ENCODE measurements around the gene DNPH1.
A peak's percentile ranks its signal among the peaks of the same experiment; 100 is the strongest.

Gene DNPH1

DNA sequence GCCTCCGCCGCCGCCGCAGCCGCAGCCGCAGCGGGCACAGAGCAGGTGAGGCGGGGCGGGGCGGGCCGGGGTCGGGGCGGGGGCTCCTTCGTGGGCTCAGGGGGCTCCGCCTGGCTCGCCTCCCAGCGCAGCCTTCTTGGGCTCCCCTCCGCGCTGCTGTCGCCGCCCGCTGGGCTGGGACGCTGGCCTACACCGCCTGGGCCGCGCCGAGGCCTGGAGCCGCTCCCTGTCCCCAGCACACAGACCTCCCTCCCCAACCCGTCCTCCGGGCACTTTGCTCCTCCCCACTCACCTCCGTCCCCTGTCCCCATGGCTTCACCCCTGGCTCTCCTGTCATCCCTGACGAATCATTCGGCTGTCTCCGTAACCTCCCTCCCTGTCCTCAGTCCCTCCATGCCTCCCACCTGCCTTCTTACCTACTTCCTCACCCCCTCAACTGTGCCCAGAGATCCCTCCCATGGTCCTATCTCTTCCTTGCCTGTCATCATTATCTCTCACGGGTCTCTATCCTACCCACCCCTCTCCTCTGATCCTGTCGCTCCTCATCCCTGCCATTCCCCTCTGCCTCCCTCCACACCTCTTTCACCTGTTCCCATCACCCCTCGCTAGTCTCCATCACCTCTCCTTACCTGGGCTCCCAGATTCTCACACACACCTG lies 14.5 kb upstream of the DNPH1 start:
- no peak for DNase-seq

DNA sequence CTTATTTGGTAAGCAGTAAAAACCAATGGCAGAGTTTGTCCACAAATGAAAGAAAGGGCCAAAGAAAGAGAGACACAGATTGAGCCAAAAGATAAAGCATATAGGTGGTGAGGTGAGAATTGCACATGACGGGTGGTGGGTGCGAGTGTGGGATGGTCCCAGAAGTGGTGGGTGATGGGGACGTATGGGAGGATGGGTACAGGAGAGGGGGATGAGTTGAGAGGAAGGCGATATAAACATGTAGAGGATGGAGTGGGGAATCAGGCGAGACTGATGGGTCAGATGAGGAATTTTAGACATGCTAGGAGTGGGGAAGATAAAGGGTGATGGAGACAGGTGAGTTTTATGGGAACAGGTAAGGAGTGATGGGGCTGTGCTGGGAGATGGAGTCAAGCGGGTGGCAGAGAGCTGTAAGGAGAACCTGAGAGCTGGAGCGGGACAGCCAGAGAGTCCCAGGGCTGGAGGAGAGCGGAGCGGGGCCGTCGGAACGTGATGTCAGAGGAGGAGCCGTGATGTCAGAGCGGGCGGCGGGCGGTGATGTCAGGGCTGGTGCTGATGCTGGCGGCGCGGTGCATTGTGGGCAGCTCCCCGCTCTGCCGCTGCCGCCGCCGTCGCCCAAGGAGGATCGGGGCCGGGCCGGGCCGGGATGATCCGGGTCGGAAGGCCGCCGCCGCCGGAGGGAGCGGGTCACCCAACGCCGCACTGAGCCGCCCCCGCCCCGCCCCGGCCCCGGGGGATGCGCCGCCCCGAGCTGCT lies 13.8 kb upstream of the DNPH1 start, which contains the start of gene TTBK1:
Gene TTBK1 (plus strand): TSS at position 574 of the 756 bp plus-strand sequence. CDS start 3,180 bp downstream, outside the sequence.
- DNase-seq = peak; percentile 21

DNA sequence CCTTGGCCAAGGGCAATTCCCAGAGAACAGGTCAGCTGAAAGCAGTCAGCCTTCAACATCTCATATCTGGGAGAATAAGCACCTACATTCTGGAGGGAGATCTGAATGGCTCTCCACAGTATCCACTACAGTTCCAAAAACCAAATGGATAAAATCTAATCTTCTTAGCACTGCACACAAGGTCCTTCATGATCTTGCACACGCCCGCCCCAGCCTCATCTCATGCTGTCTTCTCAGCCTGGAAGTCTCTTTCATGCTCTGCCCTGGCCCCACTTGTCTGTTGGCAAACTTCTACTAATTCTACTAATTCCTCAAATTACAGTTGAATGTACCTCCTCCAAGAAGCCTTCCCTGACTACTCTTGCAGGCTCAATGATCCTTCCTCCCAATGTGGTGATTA lies 12.2 kb upstream of the DNPH1 start:
- no peak for DNase-seq

DNA sequence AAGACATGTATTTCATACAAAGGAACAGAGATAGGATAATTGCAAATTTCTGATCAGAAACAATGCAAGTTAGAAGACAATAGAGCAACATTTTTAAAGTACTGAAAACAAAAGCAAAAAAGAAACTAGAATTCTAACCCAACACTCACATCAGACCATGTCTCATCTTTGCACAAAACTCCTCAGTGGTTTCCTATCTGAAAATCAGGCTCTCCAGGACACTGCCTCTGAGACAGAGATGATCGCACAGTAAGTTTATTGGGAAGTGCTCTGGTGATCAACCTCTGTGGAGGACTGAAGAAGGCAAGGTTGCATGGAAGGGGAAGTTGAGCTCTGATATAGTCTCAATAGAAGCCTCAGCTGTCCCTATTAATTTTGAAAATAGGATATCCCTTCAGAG lies 11.7 kb upstream of the DNPH1 start:
- DNase-seq = no peak

DNA sequence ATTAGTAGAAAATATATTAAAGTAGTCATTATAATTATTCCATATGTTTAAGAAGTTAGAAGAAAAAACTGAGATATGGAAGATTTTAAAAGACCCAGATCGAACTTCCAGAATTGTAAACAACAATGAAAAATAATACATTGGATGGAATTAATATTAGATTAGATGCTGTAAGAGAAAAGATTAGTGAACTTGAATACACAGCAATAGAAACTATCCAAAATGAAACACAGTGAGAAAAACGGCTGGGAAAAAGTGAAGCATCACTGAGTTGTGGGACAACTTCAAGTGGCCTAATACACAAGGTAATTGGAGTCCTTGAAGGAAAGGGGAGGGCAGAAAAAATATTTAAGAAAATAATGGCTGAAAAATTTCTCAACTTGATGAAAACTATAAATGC lies 9.8 kb upstream of the DNPH1 start:
- DNase-seq = no peak

DNA sequence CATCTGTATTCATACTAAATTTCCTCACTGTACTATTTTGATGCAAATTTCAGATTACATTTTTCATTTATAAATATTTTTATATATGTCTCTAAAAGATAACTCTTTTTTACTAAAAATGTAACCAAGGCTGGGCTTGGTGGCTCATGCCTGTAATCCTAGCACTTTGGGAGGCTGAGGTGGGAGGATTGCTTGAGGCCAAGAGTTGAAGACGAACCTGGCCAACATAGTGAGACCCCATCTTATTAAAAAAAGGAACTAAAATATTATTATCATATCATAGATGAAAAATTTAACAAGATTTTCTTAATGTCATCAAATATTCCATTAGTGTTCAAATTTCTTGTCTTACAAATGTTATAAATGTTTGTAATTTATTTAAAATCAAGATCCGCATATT lies 6.6 kb upstream of the DNPH1 start:
- no peak for DNase-seq

DNA sequence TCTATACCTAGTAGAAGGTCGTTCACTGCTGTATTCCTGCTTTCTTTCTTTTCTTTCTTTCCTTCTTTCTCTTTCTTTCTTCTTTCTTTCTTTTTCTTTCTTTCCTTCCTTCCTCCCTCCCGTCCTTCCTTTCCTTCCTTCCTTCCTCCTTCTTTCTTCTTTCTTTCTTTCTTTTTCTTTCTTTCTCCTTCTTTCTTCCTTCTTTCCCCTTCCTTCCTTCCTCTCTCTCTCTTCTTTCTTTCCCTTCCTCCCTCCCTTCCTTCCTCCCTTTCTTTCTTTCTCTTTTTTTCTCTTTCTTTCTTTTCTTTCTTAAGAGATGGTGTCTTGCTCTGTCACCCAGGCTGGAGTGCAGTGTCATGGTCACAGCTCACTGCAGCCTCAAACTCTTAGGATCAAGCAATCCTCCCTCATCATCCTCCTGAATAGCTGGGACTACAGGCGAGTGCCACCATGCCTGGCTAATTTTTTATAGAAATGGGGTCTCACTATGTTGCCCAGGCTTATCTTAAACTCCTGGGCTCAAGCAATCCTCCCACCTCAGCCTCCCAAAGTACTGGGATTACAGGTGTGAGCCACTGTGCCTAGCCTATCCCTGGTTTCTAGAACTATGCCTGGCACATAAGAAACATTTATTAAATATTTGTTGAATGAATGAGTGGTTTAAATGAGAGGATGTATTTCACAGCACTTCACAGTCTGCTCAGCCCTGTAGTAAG lies 2.6 kb upstream of the DNPH1 start:
- no peak for DNase-seq

DNA sequence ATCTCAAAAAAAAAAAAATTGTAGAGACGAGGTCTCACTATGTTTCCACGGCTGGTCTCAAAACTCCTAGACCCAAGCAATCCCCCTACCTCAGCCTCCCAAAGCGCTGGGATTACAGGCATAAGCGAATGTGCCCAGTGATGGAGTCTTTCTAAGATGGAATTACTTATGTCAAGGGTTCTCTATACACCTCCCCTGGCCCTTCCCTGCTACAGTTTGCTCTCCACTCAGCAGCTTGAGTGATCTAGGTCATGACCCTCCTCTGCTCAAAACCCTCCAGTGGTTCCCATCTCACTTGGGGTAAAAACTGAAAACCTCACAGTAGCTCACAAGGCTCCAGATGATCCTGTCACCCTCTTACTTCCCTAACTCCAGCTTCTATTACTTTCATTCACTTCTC lies 1.8 kb upstream of the DNPH1 start:
- no peak for DNase-seq

DNA sequence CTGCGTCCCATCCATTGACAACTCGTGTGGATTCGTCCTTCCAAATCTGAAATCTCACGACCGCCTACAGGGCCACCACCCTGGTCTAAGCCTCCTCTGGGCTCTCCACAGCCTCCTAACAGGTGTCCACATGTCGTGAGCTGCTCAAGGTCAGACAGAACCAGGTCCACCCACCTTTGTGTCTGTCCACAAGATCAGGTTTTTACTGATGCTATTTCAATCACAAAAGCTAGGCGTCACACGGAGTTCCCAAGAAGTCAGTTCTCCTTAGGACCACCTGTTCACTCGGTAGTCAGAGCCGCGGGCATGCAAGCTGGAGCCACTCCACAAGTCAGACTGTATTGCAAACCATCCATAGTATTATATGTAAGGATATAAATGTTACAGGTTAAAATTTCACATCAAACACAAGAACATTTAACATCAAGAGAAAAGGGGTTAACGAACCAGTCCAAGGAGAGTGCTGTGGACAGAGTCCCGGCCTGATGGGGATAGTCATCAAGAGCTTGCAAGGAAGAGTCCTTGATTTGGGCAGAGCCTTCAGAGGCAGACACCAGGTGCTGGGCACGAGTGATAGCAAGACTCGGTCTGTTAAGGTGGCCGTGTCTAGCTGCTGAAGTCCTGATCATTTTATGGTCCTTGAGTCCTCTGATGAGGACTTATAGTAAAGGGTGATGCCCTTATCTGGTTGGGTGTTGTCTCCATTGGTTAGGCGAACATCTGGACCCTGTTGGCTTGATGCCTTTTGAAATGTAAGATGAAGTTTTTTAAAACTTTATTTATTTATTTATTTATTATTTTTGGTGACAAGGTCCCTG lies 731 bp upstream of the DNPH1 start:
- no peak for DNase-seq

DNA sequence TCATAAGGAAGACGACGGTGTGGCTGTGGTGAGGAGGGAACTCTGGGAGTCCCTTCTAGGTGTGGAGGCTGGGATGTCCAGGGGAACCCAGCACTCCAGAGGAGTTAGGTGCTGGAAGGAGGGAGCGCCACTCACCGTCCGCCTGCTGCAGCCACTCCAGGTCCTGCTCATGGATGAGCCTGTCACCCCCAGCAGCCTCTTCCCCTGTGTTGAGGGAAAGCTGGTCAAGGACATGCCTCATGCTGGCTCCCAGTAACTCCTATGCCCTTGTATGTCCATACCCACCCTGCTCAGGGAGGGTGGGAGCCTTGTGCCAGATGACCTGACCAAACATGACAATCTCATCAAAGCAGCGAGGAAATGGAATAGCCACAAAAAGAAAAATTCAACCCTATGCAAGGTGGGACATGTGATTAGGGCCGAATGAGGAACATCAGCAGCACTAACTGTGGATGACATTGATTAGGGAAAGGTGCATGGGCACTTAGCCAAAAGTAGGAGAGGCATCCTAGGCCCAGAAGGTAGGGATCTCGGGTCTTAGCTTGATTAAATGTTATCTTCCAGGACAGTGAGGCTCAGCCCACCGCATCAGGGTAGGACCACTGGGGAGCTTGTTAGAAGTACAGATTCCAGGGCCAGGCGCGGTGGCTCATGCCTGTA lies 3.0 kb downstream of the DNPH1 start:
- no peak for DNase-seq

DNA sequence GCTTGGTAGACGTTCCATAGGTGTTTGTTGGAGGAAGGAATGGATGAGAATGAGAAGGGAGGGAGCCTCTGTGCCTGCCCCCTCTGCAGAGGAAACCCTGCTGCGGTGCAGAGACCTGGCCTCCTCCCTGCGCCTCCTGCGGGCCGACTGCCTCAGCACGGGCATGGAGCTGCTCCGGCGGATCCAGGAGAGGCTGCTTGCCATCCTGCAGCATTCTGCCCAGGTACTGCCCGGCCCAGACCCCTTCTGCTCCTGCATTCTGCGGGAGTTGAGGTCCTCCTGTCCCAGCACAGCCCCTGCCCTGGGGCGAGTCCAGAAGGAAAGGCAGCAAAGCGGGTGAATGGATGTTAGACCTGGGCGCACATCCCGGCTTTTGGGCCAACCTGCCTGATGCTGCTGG lies 6.1 kb downstream of the DNPH1 start:
- no peak for DNase-seq

DNA sequence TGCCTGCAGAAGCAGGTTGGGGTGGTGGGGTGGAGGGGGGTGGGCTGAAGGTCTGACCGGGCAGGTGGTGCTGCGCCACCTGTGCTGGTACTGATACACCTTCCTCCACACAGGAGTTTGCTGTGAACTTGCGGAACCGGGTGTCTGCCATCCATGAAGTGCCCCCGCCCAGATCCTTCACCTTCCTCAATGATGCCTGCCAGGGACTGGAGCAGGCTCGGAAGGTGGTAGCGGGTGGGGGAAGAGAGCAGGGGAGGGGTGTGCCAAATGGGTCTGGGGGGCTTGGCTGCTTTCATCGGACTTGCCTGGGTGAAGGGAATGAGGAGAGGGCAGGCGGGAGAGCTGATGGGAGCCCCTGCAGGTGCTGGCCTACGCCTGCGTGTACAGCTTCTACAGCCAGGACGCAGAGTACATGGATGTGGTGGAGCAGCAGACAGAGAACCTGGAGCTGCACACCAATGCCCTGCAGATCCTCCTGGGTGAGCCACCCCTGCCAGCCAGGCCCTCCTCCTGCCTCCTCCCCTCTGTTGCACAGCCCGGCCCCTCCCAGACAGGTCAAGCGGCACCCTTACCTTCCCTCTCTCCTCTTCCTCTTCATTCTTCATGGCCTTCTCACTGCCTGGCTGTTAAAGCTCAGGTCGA lies 6.7 kb downstream of the DNPH1 start:
- no peak for DNase-seq

DNA sequence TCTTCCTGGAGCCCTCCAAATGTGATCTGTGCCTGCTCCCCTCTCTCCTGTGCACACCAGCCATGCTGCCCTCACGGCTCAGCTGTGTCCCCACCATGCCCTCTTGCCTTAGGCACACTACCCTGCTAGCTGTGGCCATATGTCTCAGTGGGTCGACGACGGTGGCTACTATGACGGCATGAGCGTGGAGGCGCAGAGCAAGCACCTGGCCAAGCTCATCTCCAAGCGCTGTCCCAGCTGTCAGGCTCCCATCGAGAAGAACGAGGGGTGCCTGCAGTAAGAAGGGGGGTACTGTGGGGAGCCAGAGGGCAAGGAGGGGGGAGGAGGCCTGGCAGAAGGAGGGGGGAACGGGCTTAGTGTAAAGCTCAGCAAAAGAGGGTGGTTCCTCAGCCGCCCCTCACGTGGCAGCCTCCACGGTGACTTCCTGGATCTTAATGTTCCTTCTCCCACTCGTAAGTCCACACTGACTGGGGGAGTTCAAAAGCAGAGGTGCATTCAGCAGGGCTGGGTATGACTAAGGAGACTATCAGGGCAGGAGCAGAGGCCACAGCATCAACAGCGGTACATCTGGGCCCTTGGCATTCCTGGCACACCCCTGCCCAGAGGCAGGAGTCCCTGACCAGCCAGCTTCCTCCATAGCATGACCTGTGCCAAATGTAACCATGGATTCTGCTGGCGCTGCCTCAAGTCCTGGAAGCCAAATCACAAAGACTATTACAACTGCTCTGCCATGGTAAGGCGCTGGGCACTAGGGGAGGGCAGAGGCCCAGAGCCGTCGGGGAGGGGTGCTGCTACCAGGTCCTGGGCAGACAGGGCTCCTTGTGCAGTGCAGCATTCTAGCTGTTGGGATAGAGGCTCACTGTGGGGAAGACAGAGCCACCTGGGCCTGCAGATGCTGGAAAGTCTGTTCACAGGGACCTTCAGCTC lies 8.0 kb downstream of the DNPH1 start:
- no peak for DNase-seq

DNA sequence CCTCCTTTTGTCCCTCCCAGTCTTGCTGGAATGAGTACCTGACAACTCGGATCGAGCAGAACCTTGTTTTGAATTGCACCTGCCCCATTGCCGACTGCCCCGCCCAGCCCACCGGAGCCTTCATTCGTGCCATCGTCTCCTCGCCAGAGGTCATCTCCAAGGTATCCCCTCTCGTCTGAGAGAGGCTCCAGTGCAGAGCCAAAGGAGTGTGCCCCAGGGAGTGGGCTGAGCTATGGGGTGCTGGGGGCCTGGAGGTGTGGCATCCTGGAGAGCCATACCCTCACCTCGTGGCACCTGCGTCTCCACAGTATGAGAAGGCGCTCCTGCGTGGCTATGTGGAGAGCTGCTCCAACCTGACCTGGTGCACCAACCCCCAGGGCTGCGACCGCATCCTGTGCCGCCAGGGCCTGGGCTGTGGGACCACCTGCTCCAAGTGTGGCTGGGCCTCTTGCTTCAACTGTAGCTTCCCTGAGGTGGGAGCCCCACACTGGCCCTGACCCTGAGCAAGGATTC lies 8.8 kb downstream of the DNPH1 start:
- no peak for DNase-seq

DNA sequence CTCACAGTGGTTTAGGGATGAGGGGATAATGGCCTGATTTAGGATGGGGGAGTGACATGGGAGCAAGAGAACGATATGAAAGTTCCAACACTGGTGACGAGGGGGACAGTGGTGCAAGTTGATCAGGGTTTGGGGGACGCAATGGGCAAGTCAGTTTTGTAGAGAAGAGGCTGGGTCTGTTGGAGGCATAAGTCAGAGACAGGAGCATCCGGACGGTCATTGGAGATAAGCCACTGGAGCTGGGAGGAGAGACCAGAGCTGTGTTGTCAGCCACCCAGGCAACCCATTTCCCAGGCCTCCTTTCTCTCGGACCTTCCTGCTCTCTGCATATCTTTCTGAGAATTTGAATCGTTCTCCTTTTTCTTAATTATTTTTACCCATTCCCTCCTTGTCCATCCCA lies 9.5 kb downstream of the DNPH1 start:
- no peak for DNase-seq

DNA sequence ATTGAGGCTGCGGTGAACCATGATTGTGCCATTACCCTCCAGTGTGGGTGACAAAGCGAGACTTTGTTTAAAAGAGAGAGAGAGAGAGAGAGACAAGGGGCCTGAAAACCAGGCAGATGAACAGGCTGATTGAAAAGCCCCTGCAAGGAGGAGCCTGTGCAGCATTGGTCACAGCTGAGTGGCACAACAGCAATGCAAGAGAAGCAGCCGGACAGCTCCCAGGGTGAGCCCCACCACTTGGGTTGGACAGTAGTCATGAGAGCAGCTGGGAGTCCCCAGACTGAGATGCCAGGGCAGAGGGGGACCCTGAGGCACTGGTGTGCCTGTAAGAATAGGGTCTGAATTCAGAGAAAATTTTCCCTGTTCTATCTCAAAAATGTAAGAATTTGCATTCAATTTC lies 10.2 kb downstream of the DNPH1 start:
- DNase-seq = no peak

DNA sequence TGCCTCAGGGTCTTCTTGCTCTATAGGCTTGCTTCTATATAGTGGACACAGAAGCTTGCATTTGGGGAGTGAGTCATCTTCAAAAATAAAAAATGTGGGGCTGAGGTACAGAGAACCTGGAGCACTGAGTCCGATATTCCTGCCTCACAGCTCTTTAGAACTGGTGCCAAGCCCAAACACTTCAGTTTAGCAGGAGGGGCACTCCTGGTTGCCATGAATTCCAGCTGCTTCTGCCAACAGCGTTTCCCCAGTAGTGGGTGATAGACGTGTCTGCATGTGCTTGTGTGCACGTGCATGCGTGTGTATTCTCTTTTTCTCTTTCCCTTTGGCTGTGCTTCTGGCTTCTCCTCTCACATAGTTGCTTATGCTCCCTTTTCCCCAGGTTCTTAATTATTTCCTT lies 11.9 kb downstream of the DNPH1 start:
- DNase-seq = peak; percentile 78

DNA sequence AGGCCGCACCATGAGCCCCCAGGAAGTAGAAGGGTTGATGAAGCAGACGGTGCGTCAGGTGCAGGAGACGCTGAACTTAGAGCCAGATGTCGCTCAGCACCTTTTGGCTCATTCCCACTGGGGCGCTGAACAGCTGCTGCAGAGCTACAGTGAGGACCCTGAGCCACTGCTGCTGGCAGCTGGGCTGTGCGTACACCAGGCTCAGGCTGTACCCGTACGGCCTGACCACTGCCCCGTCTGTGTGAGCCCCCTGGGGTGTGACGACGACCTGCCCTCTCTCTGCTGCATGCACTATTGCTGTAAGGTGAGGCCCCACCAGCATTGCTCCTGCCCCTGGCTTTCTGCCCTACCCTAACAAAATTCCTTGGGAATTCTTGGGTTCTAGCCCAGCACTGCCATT lies 13.1 kb downstream of the DNPH1 start:
- no peak for DNase-seq

DNA sequence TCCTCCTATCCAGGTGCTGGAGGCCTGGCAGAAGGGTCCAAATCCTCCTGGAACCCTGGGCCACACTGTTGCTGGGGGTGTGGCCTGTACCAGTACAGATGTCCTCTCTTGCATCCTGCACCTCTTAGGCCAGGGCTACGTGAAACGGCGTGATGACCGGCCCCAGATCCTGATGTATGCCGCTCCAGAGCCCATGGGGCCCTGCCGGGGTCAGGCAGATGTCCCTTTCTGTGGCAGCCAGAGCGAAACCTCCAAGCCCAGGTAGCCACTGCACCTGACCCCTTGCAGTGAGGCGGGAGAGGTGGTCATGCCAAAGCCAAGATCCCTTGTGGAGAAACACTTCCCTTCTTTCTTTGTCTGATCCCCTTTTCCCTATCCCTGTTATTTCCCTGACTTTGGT lies 14.2 kb downstream of the DNPH1 start:
- no peak for DNase-seq

DNA sequence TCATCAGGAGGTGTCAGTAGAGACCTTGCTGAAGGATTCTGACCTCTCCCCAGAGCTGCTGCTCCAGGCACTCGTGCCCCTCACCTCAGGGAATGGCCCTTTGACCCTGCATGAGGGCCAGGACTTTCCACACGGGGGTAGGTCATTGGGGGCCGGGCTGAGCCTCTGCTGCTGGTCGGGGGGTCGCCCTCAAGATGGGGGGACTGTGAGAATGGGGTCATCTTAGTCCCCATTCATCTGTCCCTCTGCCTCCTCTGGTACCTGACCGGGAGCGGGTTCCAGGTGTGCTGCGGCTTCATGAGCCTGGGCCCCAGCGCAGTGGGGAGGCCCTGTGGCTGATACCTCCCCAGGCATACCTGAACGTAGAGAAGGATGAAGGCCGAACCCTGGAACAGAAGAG lies 15.8 kb downstream of the DNPH1 start:
- no peak for DNase-seq

DNA sequence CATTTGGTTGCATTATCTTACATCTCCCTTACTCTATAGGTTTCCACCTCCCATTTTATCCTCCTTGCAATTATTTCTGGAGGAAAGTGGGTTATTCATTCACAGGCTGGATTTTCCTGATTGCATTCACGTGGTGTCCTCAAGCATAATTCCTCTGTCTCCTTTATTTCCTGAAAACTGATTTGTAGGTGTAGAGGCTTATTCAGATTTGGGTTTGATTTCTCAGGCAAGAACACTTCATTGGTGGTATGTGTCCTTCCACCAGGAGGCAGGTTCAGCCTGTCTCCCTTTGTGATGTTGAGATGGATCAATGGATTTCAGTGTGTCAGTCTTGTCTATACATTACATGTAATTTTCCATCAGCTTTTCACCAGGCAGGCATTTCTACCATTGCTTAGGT lies 17.3 kb downstream of the DNPH1 start:
- DNase-seq = no peak

All from NCI-H1092 (cell line).